IgD-negative memory B cell (primary cell): ENCODE results near the gene ATP6V0C. TPM values are rescaled to one million over a fixed set of nuclear protein-coding genes. Genes with fewer than 3 reads are reported as not detected.

ENCODE experiments used
- H3K27ac Mint-ChIP-seq, 3 donors: one replicate each; pipeline ENCODE4 v1.8.0; 2020 to 2022; ENCODE audit warnings: mild to moderate bottlenecking in 3 of 3, mixed read lengths in 3 of 3, moderate library complexity in 1 of 3
- H3K27me3 Mint-ChIP-seq: one replicate; pipeline ENCODE4 v1.8.0; 2021; ENCODE audit warnings: mixed read lengths
- H3K36me3 Mint-ChIP-seq: one replicate; pipeline ENCODE4 v1.8.0; 2020; ENCODE audit warnings: mild to moderate bottlenecking, mixed read lengths
- H3K4me1 Mint-ChIP-seq, 3 donors: one replicate each; pipeline ENCODE4 v1.8.0; 2020 to 2022; ENCODE audit warnings: mixed read lengths in 3 of 3, mild to moderate bottlenecking in 1 of 3
- H3K4me3 Mint-ChIP-seq, 4 donors: one replicate each; pipeline ENCODE4 v1.8.0; 2020 to 2022; ENCODE audit warnings: mild to moderate bottlenecking in 4 of 4, mixed read lengths in 4 of 4, moderate library complexity in 3 of 4
- H3K9me3 Mint-ChIP-seq, 3 donors: one replicate each; pipeline ENCODE4 v1.8.0; 2020 to 2021; ENCODE audit warnings: mixed read lengths in 3 of 3, mild to moderate bottlenecking in 1 of 3
- polyA plus RNA-seq: library from polyadenylated mRNA; unstranded; fragments of 300-500 nt; fragmentation: Illumina TruSeq; gene quantifications from one replicate; pipeline ENCODE4 v1.2.3, GENCODE V29; 2021

Gene ATP6V0C
- polyA plus RNA-seq, 1 donor from 2014 or later, result 105 TPM

DNA sequence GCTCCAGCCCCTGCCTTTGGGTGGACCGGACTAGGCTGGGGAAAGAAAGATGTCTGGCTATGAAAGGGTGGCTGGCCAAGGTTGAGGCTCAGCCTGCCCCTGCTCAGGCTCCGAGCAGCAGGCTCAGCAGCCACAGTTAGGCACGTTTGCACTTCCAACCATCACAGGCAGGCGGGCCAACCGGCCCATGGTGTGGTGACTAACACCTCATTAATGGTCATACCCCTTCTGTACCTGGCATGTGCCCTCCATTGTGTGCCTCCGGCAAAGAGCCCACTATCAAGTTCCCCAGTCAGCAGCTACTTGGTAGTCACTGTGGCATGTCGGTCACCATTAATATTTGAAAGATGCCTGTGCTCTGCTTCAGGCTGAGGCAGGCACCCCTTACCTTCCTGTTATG lies 32.1 kb upstream of the ATP6V0C start:
- Mint-ChIP-seq H3K36me3 (no peaks in the 10 kb centered on the region), H3K27me3 (no peaks in the 10 kb centered on the region), H3K4me1 (peaks cover 4 to 6% (median 5%) of the 10 kb centered on the region in 3 donors), H3K27ac (no peak overlapping the region), H3K4me3 (no peak overlapping the region), H3K9me3 (no peaks in the 10 kb centered on the region)

DNA sequence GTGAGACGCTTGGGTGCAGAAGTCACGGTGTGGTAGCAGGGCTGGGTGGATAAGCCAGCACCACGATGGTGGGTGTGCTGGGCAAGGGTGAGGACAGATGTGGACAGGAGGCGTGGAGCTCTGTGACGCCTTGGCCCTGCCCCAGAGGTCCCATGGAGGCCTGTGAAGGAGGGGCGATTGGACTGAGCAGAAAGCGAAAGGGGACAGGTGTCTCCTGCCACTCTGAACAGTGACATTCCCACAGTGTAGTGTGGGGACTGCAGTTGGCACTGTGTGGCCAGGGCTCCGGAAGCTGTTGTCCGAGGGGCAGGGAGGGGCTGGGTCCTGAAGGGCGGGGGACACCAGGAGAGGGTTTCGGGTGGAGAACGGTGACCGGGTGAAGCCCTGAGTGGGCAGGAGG lies 31.5 kb upstream of the ATP6V0C start:
- peaks cover 3% of the 10 kb centered on the region for H3K36me3 Mint-ChIP-seq
- H3K27me3 Mint-ChIP-seq, result peaks cover under 1% of the 10 kb centered on the region
- peak overlapping the region in 1 of 3 donors; percentile 85 for H3K27ac Mint-ChIP-seq
- H3K9me3 Mint-ChIP-seq, result no peaks in the 10 kb centered on the region
- H3K4me1 Mint-ChIP-seq, result peaks cover 4 to 9% (median 7%) of the 10 kb centered on the region in 3 donors
- no peak overlapping the region for H3K4me3 Mint-ChIP-seq

DNA sequence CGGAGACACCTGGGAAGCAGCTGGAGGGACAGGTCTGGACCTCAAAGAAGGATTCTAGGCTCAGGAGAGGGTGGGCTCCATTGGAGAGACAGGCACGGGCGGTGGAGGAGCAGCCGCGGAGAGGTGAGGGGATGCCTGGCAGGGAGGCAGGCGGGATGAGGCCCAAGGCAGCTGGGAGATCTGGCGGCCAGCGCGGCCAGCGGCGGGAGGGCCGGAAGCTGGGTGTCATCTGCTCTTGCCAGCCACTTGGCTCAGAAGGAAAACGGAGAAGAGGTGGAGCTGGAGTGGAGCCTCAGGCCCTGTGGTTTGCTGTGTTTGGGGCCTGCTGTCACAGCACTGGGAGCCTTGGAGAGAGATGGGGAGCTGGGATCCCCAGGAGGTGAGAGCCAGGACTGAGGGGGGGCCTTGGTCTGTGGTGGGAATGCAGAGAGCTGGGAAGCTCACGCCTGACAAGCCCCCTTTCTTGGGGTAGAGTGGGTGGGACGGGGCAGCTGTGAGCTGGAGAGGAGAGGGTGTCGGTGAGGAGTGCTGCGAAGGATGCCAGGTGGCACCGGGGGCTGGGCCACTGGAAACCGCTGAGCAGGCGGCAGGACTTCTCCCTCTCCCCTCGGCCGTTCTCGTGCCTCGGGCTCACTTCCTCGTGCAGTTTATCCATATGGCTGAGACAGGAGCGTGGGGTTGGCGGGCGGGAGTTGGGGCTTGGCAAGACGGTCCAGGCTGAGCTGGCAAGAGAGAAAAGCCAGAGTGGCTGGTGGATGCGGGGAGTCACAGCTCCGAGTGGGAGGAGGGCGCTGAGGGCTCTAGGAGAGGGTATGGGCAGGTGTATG lies 30.8 kb upstream of the ATP6V0C start:
- Mint-ChIP-seq H3K36me3 (peaks cover 5% of the 10 kb centered on the region), H3K4me3 (no peak overlapping the region), H3K27ac (peak overlapping the region in 1 of 3 donors; percentile 85), H3K9me3 (no peaks in the 10 kb centered on the region), H3K27me3 (peaks cover 2% of the 10 kb centered on the region), H3K4me1 (peaks cover 7 to 12% (median 11%) of the 10 kb centered on the region in 3 donors)

DNA sequence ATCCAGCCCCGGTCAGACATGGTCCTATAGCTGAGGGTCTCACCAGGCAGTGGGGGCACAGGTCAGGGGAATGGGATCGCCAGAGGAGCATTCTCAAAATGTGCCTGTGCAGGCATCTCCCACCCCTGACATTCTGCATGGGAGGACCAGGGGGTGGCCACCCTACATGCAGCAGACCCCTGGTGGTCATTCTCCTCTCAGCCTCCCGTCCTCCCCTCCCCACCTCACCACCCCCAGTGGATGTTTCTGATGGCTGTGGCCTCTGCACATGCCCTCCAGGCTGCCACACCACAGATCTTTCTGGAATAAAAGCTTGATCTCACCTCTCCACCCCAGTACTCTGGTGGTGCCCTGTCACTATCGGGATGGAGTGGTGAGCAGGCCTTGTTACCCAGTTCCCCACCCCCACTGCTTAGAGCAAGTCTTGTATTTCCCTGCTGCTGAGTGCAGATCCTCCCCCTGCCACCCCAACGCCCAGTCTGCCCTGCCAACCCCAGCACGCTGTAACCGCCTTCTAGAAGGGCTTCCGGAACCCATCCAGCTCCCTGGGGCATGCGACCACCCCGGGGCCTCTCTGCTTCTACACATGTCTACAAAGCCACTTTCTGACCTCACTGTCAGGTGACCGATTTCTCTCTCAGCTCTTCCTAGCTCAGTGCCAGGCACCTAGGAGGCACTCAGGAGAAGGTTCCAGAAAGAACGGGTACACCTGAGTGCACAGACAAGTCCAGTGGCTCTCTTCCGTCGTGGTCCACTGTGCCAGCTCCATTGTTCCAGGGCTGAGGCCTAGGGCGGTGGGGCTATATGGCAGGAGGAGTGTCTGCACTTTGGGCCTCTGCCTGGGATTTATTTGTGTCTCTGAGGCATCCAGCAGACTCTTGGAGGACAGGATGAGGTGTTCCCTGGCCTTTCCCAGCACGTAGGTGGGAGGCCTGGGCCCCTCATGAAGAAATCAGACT lies 29.5 kb upstream of the ATP6V0C start:
- Mint-ChIP-seq H3K27ac (peak overlapping the region in 2 of 3 donors; percentile 7 to 71), H3K4me1 (peaks cover 7 to 12% (median 11%) of the 10 kb centered on the region in 3 donors), H3K27me3 (peaks cover 2% of the 10 kb centered on the region), H3K36me3 (peaks cover 5% of the 10 kb centered on the region), H3K9me3 (no peaks in the 10 kb centered on the region), H3K4me3 (peak overlapping the region in 1 of 4 donors; percentile 44)

DNA sequence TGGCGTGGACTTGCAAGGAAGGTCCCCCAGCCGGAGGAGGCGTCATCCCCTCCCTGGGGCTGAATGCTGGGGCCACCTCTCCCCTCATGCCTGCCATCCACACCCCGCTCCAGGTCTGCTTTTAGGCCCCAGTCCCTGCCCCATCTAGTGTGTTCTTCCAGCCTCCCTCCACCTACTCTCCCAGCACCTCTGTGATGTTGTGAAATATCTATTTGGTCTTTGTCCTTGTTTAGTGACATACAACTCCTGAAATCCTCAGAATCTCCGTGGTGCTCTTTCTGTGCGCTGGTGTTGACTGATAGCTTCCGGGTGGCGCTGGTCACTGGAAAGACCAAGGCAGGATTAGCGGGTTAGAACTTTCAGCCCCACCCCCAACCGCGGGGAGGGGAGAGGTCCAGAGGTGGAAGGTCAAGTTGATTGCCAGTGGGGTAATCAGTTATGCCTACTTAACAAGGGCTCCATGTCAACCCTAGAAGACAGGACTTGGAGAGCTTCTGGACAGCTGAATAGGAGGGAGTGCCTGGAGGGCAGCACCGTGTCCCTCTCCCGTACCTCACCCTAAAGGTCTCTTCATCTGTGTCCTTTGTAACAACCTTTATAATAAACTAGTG lies 28.7 kb upstream of the ATP6V0C start:
- H3K9me3 Mint-ChIP-seq, result no peaks in the 10 kb centered on the region
- H3K27ac Mint-ChIP-seq, result peak overlapping the region in 1 of 3 donors; percentile 71
- H3K27me3 Mint-ChIP-seq, result peaks cover 2% of the 10 kb centered on the region
- peaks cover 7 to 12% (median 11%) of the 10 kb centered on the region in 3 donors for H3K4me1 Mint-ChIP-seq
- peaks cover 5% of the 10 kb centered on the region for H3K36me3 Mint-ChIP-seq
- peak overlapping the region in 2 of 4 donors; percentile 8 to 44 for H3K4me3 Mint-ChIP-seq

DNA sequence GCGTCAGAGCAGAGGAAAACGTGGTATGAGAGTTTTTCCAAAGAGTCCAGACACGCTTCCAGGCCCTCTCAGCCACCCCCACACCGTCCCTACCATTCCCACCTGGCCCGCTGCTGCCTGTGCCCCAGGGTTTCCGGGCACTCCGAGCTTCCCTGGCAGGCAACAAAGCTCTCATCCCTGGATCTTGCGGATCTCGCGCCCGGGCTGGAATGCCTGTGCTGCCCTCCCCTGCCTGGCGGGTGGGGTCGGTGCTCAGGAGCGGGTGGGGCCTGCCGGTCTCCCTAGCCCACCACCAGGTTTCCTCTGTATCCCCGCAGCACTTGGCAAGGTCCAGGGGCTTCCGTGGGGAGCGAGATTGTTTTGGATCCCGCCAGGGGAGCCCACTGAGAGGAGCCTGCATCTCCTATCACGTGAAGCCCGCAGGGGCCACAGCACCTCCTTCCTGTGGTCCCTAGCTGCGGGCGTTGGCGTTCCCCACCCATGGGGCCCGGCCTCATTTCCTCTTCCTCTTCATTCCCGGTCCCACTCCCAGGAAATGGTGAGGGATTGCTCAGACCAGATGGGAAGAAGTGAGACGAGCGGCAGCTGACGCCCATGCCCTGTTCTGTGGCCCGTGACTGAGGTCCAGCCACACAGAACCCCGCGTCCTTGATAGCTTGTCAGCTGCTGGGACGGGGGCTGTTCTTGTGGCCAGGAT lies 27.8 kb upstream of the ATP6V0C start:
- H3K4me3 Mint-ChIP-seq, result peak overlapping the region in 1 of 4 donors; percentile 73
- no peak overlapping the region for H3K27ac Mint-ChIP-seq
- peaks cover 5% of the 10 kb centered on the region for H3K36me3 Mint-ChIP-seq
- no peaks in the 10 kb centered on the region for H3K9me3 Mint-ChIP-seq
- H3K4me1 Mint-ChIP-seq, result peaks cover 7 to 12% (median 11%) of the 10 kb centered on the region in 3 donors
- peaks cover 2% of the 10 kb centered on the region for H3K27me3 Mint-ChIP-seq

DNA sequence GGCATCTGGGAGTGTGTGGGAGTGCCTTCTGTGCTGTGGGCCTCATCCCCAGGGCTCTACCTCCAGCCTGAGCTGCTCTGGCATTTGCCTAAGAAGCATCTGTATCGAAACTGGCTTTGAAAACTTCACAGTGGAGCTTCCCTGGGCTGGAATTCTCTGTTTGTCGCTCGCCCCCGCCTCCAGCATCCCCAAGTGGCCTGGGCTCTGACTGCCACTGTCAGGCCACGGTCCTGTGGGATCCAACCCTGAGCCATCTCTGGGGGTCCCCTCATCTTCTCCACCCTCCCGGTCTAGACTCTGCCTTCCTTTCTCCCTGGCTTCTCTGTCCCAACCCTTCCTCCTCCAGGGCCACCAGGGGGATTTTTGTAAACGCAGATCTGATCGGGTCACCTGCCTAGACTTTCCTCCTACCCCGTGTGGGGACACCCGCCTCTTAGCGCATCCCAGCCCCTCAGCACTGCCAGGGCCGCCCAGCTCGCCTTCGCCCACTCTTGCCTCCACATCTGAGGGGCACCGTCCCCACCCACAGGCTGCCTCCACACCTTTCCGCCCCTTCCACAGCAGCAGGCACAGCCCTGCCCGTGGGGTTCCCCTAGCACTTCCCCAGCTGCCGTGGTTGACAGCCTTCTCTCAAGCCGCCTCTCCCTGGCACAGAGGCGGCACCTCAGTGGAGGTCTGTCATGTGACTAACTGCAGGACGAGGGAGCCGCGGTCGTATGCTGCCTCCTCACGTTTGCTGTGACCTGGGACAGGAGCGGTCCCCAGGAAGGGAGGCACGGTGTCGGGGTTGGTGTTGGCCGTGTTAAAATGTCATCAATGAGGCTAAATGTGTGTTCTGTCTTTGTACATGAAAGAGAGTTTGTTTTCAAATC lies 26.9 kb upstream of the ATP6V0C start:
- Mint-ChIP-seq H3K4me1 (peaks cover 7 to 12% (median 11%) of the 10 kb centered on the region in 3 donors), H3K27me3 (peaks cover 2% of the 10 kb centered on the region), H3K36me3 (peaks cover 5% of the 10 kb centered on the region), H3K9me3 (no peaks in the 10 kb centered on the region), H3K27ac (peak overlapping the region; percentile 15 to 89 (median 89)), H3K4me3 (peak overlapping the region; percentile 0 to 73 (median 70))

DNA sequence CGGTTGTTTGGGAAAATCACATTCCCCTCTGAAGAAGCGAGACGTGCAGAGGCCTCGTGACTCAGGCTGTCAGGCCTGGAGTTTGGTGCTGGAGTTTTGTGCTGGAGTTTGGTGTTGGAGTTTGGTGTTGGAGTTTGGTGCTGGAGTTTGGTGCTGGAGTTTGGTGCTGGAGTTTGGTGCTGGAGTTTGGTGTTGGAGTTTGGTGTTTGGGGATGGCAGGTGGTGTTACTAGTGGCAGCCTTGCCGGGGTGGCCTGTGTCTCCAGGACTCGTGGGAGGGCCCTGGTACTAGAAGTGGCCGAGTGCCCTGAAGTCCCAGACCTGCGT lies 26.3 kb upstream of the ATP6V0C start:
- Mint-ChIP-seq H3K36me3 (peaks cover 5% of the 10 kb centered on the region), H3K27ac (peak overlapping the region; percentile 15 to 89 (median 89)), H3K4me1 (peaks cover 7 to 12% (median 11%) of the 10 kb centered on the region in 3 donors), H3K27me3 (peaks cover 2% of the 10 kb centered on the region), H3K9me3 (no peaks in the 10 kb centered on the region), H3K4me3 (peak overlapping the region in 3 of 4 donors; percentile 0 to 73 (median 68))

DNA sequence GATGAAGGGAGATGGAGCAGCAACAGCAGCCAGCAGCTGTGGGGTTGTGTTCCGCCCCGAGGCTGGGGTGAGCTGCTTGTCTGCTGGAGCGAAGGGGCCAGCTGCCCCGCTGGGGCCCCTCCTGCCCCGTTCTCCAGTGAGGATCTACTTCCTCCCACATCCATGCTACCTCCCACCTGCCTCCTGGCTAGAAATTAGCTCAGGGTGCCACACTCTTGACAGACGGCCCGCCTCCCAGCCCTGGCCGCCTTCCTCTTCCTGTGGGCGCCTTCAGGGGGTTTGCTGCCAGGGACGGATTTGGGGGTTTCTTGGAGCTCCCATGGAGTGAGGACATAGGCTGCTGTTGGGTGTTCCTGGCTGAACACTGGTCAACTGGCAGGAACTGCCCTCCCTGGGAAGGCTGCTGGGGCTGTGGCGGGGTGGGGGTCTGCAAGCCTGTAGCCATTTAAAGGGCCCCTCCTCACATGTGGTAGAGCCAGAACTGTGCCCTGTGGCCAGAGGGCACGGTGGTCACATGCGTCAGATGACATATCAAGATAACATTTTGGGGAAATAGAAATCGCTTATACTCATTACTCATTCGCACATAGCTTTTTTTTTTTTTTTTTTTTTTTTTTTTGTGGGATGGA lies 25.7 kb upstream of the ATP6V0C start:
- H3K4me3 Mint-ChIP-seq, result peak overlapping the region in 1 of 4 donors; percentile 55
- peaks cover 7 to 12% (median 11%) of the 10 kb centered on the region in 3 donors for H3K4me1 Mint-ChIP-seq
- H3K27ac Mint-ChIP-seq, result no peak overlapping the region
- H3K27me3 Mint-ChIP-seq, result peaks cover 2% of the 10 kb centered on the region
- H3K9me3 Mint-ChIP-seq, result no peaks in the 10 kb centered on the region
- H3K36me3 Mint-ChIP-seq, result peaks cover 5% of the 10 kb centered on the region

DNA sequence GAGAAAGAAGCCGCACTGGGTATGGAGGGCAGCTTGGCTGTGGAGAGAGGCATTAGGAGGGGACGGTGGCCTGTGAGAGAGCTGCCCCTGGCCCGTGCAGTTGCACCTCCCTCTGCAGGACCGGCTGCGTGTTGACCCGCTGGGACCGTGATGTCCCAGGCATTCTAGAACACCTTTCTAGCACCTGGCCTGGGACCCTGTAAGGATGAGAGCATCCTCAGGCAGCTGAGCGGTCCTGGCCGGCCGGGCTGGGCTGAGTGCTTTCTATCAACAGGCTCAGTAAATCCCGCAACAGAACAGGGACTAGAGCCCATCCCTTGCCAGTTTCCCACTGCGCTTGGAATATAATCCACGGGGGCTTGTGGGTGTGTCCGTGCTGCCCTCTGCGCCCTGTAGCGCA lies 24.2 kb upstream of the ATP6V0C start:
- Mint-ChIP-seq H3K36me3 (peaks cover 5% of the 10 kb centered on the region), H3K4me1 (peaks cover 7 to 12% (median 11%) of the 10 kb centered on the region in 3 donors), H3K27ac (no peak overlapping the region), H3K4me3 (no peak overlapping the region), H3K27me3 (peaks cover 2% of the 10 kb centered on the region), H3K9me3 (no peaks in the 10 kb centered on the region)

DNA sequence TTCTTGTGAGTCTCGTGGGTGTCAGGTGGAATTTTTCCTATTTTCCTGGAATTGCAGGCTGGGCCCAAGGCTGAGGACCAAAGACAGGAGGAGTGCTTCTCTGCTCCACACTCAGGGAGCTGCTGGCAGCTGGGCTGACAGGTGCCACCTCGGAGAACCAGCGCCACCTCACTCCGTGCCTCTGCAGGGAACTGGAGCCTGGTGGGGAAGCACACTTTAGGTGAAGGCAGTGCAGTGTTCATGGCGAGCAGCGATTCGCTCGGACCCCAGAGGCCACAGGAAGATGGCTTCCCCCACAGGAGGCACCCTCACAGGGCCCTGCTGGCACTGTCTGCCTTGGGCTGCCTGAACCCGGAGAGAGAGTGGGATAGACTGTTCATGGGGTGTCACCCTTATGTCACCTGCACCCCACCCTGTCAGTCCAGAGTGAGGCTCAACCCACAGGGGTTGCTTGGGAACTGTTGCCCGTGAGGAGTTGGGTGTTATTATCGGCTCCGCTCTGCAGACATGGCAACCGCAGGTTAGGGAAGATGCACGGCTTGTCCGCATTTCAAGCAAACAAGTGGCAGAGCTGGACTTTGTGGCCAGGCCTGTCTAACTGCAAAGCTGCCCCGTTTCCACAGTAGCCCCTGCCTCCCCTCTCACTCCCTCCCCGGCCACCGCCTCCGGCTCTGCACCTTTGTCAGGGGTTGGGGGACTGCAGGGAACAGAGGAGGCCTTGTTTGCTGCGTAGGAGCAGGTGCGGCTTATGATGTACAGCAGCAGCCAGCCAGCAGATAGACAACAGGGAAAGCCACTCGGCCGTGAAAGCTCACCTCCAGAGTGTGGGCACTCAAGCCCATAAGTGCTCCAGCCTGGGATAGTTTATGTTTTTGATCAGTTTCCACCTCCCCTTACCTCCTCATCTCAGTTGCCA lies 23.3 kb upstream of the ATP6V0C start:
- Mint-ChIP-seq H3K4me1 (peaks cover 7 to 11% (median 11%) of the 10 kb centered on the region in 3 donors), H3K36me3 (peaks cover 5% of the 10 kb centered on the region), H3K27me3 (peaks cover 2% of the 10 kb centered on the region), H3K27ac (peak overlapping the region in 1 of 3 donors; percentile 53), H3K4me3 (no peak overlapping the region), H3K9me3 (no peaks in the 10 kb centered on the region)

DNA sequence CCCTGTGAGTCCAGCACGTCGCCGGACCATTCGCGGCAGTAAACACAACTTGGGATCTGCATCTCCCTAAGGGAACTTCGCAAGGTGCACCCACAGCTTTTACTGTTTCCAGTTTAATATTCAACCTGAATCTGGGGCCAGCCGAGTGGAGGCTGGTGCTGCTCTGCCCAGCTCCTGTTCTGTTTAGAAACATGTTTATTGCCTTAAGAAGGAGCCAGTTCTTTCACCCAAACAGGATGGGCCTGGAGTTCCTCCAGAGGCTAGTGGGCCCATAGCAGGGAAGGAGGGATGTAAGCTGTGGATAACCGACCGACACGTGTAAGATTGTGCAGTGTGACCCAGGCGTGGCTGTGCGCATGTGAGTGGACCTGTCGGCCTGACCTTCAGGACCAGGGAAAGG lies 21.5 kb upstream of the ATP6V0C start:
- no peak overlapping the region for H3K27ac Mint-ChIP-seq
- H3K9me3 Mint-ChIP-seq, result no peaks in the 10 kb centered on the region
- H3K27me3 Mint-ChIP-seq, result peaks cover under 1% of the 10 kb centered on the region
- peaks cover 1% of the 10 kb centered on the region for H3K36me3 Mint-ChIP-seq
- peaks cover 2 to 3% (median 3%) of the 10 kb centered on the region in 3 donors for H3K4me1 Mint-ChIP-seq
- H3K4me3 Mint-ChIP-seq, result no peak overlapping the region
